HCT116 (cell line): ENCODE measurements around the gene NUDT4.

Source experiments
- ATF3 ChIP-seq: IDR thresholded peaks from 2 replicates; pipeline ENCODE4 v1.6.1; 2012
- CEBPB ChIP-seq: IDR thresholded peaks from 2 replicates; pipeline ENCODE4 v1.6.1; 2012; ENCODE audit warnings: low read depth
- CTCF ChIP-seq, 3 experiments: fragments of 200-600 bp in 1 of 3; sonication (generic) in 1 of 3; IDR thresholded peaks in 2 of 3; conservative IDR thresholded peaks in 1 of 3; 2 replicates each; pipeline ENCODE4 v1.5.1; 2012 to 2017; ENCODE audit warnings: low read depth in 2 of 3, low read length in 2 of 3, antibody characterized with exemption in 1 of 3, borderline replicate concordance in 1 of 3, control low read depth in 1 of 3, mild to moderate bottlenecking in 1 of 3, mixed read lengths in 1 of 3, mixed run types in 1 of 3, moderate library complexity in 1 of 3; ENCODE audit not compliant: insufficient read depth in 1 of 3
- EGR1 ChIP-seq: IDR thresholded peaks from 2 replicates; pipeline ENCODE4 v1.6.1; 2012; ENCODE audit warnings: low read depth
- MAX ChIP-seq: IDR thresholded peaks from 2 replicates; pipeline ENCODE4 v1.6.1; 2012
- YY1 ChIP-seq: IDR thresholded peaks from 2 replicates; pipeline ENCODE4 v1.6.1; 2011; ENCODE audit warnings: low read length, low read depth, moderate library complexity, mild to moderate bottlenecking; ENCODE audit not compliant: insufficient replicate concordance; ENCODE audit errors: extremely low read depth

- no peak for TF ChIP-seq ATF3
- TF ChIP-seq CTCF (IDR thresholded peaks at IDR 0.05 in 2 of 3, conservative IDR thresholded peaks at IDR 0.05 in 1 of 3; ENCODE audit: borderline replicate concordance in 1 of 3, insufficient read depth in 1 of 3, low read depth in 2 of 3, low read length in 2 of 3), result no peak
- TF ChIP-seq CEBPB, result no peak
- no peak for TF ChIP-seq YY1
- no peak for TF ChIP-seq MAX
- no peak for TF ChIP-seq EGR1
Measured at GRCh38 chr12:93351726-93352125, 26.0 kb upstream of the NUDT4 start.
